ENCODE results near the gene KIAA0232.

The KIAA0232 gene, protein sequence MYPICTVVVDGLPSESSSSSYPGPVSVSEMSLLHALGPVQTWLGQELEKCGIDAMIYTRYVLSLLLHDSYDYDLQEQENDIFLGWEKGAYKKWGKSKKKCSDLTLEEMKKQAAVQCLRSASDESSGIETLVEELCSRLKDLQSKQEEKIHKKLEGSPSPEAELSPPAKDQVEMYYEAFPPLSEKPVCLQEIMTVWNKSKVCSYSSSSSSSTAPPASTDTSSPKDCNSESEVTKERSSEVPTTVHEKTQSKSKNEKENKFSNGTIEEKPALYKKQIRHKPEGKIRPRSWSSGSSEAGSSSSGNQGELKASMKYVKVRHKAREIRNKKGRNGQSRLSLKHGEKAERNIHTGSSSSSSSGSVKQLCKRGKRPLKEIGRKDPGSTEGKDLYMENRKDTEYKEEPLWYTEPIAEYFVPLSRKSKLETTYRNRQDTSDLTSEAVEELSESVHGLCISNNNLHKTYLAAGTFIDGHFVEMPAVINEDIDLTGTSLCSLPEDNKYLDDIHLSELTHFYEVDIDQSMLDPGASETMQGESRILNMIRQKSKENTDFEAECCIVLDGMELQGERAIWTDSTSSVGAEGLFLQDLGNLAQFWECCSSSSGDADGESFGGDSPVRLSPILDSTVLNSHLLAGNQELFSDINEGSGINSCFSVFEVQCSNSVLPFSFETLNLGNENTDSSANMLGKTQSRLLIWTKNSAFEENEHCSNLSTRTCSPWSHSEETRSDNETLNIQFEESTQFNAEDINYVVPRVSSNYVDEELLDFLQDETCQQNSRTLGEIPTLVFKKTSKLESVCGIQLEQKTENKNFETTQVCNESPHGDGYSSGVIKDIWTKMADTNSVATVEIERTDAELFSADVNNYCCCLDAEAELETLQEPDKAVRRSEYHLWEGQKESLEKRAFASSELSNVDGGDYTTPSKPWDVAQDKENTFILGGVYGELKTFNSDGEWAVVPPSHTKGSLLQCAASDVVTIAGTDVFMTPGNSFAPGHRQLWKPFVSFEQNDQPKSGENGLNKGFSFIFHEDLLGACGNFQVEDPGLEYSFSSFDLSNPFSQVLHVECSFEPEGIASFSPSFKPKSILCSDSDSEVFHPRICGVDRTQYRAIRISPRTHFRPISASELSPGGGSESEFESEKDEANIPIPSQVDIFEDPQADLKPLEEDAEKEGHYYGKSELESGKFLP (N-terminal part only)

DNA sequence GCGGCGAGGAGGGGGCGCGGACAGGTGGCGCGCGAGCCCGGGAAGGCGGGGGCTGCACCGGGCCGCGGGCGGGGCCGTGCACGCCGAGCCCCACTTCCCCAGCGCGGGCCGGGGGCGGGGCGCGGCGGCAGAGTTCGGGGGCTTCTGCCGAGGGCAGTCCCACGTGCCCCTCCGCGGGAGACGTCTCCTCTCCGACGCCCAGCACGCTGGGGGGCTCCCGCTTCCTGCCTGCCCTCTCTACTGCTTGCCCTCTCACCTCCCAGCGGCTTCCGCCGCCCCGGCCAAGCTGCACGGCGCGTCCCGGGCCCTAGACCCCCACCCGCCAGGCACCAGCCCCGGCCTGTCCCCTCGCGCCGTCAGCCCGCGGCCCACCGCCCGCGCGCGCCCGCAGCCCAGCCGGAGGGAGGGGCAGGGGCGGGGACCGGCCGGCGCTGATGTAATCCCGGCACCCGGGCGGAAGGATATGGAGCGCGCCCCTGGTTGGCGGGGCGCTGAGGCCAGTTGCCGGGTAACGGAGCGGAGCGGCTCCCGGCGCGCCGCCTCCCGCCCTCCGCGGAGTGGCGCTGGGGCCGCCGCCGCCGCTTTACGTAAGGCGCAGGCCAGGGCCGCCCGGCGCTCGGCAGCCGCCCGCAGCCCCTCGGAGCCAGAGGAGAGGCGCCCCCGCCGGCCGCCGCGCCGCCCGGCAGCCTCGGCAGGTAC lies at the start of gene KIAA0232:
KIAA0232 (plus strand) TSS at position 581 of the 699 bp plus-strand sequence. CDS start 41,727 bp downstream, outside the sequence.
- DNase-seq: peak; percentile 90

DNA sequence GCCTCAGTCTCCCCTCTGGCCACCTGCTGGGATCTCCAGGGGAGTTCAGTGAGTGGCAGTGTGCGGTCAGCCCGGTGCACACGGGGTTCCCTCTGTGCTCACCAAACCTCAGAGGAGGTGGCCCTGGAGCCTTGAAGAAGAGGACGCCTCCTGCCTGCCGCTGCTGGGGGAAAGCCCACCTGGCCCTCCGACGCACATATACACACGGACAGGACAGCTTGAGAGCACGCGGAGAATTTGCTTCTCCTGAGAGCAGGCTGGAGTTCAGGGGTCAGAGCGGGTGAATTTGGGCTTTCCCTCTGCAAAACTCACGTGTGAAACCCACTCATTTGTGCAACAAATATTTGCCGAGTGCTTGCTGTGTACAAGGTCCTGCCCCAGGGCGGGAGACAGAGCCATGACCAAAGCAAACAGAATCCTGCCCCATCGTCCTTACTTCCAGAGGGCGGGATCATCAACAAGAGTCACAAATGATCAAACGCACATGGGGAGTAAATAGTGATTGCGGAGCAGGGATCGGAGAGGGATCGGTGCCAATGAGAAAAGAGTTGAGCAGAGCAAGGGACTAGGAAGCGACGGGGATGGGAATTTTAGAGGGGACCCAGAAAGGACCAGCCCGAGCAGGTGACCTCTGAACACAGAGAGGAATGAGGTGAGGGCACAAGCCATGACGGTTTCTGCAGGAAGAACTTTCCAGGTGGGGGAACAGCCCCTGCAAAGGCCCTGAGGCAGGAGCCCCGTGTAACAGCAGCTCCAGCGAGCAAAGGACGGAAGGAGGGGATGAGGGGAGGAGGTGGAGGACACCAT lies 49.0 kb upstream of the KIAA0232 start:
- DNase-seq: no peak

DNA sequence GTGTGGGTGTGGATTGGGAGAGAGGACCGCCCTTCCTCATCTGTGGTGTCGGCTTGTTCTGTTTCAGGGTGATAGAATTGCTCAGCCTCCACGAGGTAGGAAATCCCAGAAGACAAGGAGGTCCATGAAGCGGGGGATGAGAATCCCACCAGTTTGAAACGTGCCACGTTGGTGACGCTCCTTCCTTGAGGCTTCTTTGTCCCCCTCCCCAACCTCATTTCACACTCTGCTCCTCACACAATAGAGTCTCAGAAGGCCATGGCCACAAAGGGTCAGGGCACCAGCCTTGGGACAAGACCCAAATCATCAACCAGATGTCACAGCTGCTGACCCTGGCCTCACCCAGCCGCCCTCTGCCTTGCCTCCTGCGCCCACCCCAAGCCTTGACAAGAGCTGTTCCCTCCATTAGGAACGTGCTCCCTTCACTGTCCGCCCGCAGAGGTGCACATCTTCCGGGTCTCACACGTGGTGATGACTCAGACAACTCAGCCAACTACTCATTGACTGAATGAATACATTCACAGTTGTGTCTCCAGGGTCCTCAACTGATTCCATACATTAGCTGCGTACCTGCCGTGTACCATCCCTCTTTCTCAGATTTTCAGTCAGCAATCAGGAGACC lies 48.3 kb upstream of the KIAA0232 start:
- no peak for DNase-seq

DNA sequence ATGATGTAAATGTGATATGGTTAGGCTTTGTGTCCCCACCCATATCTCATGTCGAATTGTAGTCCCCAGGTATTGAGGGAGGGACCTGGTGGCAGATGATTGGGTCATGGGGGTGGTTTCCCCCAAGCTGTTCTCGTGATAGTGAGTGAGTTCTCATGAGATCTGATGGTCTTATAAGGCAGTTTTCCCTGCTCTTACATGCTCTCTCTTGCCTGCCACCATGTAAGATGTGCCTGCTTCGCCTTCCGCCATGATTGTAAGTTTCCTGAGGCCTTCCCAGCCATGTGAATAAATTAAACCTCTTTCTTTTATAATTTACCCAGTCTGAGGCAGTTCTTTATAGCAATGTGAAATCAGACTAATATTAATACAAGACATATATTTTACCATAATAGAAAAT lies 42.6 kb upstream of the KIAA0232 start:
- DNase-seq: no peak

DNA sequence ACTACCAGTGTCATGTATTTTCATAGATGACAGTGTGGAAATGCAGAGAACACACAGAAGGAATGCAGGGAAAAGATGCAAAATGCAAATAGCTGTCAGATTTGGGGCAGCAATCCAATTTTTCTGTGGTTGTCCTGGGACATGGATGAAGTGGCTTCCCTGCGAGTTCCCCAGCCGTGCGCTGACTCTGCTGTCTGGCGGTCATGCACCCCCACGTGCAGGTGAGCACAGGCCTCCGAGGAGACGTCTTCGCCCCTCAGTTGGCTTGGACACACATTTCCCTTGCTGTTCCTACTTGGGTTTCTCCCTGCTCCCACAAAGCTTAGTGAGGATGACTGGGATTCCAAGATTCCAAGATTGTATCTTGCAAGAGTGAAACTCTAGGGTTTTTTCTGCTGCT lies 42.2 kb upstream of the KIAA0232 start:
- no peak for DNase-seq

DNA sequence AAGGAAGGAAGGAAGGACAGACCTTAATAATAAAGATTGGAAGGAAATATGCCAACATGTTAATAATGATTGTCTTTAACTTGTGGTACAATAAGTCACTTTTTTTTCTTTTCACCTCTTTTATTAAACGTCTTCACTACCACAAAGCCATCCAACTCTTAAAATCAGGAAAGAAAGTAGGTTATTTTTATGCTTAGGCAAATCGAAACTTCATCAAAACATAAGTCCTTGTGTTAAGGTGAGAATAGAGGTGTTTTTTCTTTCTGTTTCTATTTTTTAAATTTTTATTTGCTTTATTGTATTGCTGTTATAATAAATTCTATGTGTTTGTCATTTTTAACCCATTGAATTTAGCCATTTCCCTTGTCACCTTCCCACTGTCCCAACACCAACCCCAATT lies 40.0 kb upstream of the KIAA0232 start:
- DNase-seq: no peak

DNA sequence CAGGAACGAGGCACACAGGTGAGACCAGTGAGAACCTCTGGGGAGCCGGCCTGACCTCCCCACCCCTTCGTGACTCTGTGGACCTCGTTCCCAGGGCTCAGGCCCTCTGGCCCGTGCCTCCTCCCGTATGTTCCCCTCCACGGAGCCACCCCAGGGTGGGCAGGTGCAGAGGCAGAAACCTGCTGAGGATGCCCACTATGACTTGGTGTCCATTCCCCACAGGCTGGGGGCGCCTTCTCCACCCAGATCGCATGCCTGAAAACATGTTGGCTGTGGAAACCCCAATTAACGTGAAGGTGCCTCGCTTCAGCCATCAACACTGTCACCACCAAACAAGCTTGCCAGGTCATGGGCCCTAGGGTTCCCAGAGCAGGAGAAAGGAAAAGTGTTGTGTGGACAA lies 39.5 kb upstream of the KIAA0232 start:
- DNase-seq: no peak

DNA sequence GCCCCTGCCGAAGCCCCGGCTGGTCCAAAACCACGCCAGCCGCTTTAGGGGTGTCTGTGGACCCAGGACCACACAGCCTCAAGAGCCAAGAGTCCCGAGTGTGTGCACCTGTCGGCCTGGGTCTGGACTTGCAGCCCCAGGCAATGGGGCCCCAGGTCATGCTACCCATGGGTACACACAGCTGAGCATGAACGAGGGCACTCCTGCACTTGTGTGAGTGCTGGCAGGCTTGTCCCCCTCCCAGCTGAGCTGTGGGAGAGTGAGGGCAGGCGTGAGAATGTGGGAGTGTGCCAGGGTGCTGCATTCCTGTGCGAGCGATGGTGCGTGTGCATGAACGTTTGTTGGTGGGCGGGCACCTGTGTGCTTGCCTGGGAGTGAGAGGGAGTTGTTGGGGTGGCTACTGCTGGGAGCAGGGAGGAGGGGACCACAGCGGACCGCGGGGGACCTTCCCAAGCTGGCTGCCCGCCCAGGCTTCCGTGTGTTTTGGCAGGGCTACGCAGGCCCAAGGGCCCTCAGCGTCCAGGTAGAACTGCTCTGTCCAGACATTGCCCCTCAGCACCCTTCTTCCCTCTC lies 35.7 kb upstream of the KIAA0232 start:
- no peak for DNase-seq

DNA sequence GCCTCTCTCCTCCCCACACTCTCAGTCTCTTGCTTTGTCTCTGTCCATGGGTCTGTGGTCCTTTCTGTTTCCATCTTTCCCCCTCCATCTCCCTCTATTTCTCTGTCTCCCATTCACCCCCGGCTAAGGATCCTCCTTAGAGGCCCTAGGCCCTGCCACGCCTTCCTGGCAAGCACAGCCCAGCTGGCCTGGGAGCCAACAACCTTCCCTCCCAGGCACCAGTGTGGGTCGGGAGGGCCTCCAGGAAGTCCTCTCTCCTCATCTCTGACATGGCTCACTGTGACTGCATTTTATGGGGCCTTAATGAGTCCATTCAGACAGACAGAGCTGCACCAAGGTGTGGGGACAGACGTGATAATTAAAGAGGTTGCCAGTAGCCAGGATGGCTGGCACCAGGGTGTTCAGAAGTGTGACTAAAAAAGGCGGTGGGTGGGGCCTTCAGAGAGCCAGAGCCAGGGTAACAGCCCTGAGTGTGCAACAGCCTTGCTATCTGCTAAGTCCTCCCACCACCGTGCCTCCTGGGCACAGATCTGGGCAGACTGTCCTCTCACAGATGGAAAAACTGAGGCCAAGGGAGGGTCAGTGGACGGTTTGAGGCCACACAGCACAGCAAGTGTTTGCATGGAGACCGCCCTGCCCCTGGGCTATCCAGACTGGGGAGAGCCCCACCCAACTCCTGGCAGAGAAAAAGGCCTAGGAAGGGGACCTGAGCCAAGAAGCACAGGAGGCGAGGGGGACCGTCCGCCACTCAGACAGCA lies 35.1 kb upstream of the KIAA0232 start:
- no peak for DNase-seq

DNA sequence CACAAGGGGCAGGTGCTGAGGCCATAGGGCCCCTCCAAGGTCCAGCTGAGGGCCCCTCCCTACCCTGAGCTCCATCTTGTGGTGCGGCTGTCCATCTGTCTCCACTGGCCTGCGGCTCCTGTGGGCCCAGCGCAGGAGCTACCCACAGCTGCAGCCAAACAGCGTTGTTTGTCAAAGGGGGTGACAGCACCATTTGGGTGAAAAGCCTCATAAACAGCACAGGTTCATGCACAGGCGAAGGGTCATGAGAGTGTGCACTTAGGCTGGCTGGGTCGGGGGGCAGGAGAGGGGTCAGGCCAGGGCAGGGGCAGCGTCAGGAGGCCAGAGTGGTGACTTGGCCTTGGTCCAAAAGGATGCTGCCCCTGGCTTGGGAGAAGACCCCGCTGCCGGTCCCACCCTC lies 34.2 kb upstream of the KIAA0232 start:
- DNase-seq: no peak

DNA sequence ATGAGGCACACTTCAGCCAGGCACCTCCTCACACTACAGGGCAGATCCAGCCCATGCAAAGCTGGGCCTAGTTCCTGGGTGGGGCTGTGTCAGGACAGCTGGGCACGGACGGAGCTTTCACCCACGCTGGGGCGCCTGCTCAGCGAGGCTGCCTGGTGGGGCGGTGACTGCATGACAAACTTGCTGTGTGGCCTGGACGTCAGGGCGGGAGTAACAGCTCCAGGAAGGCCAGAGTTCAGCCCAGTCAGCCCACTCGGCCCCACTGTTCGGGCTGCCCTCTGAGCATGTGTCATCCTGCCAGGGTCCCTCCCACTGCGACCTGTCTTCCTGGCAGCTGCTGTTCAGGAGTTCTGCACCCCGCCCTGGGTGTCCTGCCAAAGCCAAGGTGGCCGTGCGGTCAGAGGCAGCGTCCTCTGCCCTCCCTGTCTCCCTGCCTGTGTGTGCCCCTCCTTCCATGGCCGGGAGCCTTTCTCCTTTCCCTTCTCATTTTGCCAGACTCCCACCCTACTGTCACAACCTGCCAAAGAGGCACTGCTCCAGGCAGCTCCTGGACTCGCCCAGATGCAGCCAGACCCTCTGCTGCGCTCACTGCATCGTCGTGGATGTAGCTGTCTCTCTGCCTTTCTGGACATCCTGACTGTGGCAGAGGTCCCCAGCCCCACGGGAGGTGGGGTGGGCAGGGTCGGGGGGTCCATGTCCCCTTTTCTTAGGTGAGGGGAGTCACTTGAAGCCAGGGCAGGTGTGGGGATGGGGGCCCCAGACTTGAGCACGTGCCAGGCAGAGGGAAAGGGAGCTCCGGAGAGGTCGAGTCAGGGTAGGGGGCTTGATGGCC lies 33.0 kb upstream of the KIAA0232 start:
- no peak for DNase-seq

DNA sequence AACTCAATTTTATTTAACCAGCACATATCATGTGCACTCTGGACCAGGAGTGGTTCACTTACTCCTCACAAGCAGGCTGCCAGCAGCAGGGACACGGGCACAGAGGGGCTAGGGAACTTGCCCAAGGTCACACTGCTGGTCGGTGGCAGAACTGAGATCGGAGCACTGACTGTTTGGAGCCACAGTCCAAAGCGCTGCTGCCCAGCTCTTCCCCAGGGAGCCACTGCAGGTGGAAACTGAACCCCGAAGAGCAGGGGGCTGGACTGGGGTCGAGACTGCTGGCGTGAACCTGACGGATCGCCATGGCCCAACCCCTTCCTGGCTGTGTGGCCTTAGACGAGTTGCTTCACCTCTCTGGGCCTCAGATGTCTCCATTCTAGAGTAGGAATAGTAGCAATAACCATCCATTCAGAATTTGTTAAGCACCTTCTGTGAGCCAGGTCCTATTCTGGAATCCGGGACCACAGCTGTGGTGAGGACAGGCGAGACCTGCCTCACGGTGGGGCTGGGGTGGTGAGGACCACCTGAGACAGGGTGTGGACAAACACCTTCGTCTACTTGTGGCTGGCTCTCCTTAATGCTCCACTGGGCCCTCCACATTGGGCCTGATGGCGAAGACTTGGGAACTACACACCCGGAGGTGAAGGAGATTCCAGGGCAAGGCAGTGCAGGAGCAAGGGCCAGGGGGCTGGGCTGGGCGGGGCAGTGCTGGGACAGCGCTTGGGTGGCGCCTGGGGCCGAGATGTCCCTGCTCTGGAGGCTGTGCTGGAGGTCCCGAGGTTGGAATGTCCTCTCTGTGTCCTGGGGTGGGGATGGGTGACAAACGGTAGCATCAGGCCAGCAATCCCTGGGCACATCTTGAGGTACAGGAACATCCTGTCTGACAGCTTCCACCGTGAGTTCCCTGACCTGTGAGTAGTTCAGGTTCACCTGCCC lies 32.0 kb upstream of the KIAA0232 start:
- no peak for DNase-seq

DNA sequence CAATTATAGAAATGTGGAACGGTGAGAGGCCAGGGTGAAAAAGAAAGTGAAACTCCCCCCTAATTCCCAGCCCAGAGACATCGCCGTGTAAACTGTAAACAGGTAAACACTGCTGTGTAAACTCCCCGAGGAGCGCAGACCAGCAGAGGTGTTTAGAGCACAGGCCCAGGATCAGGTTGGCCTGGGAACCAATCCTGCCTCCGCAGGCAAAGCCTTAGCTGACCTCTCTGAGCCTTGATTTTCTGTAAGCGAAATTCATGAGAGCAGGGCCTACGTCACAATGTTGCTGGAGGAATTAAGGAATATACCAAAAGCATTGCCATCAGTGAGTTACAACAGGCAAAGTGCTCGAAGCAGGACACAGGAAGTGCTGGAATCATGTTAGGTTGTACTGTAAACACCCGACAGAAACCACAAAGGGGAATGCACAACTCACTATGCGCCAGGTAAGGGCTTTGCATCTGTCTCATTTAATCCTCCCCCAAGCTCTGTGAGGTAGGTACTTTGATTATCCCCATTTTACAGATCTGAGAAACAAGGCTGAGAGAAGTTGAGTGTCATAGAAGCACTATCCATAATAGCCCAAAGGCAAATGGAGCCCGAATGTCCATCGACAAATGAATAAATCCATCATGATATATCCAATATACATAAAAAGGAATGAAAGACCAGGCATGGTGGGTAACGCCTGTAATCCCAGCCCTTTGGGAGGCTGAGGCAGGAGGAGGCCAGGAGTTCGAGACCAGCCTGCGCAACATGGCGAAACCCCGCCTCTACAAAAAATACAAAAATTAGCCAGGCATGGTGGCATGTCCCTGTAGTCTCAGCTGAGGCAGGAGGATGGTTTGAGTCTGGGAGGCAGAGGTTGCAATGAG lies 30.7 kb upstream of the KIAA0232 start:
- DNase-seq: no peak

DNA sequence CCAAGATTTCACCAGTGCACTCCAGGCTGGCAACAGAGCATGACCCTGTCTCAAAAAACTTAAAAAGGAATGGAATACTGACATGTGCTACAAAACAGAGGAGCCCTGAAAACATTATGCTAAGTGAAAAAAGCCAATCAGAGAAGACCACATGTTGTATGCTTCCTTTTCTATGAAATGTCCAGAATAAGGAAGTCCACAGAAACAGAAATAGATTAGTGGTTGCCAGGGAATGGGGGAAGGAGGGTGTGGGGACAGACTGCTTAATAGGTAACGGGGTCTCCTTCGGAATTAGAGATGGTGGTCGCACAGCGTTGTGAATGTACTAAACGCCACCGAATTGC lies 30.1 kb upstream of the KIAA0232 start:
- DNase-seq: peak; percentile 23

DNA sequence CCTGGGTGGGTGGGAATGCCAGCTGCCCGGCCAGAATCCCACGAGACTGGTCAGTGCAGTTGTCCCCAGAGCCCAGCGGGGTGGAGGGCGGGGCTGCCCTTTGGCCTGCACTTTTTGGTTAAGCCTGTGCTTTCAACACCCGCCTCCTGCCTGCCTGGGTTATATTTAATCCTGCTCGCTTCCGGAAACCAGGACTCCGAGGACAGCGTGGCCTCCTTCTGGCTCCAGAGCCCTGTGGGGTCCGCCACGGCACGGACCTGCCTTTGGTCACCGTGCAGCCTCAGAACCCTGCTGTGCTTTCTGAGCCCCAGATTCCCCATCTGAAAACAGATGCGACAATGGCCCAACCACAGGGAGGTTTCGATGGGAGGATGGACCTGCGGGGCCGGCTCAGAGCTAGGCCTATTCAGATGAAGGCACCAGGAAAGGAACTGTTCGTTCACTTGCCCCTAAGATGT lies 29.4 kb upstream of the KIAA0232 start:
- no peak for DNase-seq

DNA sequence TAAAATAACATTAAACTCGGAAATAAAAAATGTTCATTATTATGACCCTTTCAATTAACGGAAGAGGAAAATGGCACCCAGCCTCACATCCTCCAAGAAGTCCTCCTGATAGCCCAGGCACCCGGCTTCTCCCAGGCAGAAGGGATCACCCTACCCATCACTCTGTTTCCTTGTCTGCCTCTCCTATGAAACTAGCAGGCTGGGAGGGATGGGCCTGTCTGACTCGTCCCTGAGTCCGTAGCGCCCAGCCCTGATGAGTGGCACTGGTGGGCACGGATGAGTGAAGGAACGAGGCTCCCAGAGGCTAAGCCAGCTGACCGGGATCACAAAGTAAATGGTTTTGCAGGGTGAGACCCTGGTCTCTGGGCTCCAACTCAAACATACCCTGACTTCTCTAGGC lies 28.6 kb upstream of the KIAA0232 start:
- no peak for DNase-seq

DNA sequence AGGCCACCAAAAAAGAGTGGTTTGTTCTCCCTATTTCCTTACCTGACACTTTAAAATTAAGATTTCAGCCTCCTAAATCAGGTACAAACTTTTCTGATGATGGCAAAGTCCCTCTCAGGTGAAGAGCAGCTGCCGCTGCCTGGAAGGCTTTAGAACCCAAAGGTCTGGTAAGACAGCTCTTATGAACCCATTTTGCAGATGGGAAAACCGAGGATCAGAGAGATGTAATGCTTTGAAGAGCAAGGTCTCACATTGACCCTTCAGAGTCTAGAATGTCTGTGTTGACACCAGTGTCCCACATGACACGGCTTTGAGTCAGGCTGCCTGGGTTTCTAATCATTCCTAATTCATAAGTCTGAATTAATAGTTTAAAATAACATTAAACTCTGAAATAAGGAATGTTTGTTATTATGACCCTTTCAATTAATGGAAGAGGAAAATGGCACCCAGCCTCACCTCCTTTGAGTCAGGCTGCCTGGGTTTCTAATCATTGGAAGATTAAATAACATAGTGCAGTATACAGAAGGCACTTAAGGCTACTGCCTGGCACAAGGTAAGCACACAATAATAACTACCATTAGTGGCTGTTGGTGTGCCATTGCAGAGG lies 27.9 kb upstream of the KIAA0232 start:
- no peak for DNase-seq
